ENCODE results near the gene LRRC28. TPM values are rescaled to one million over a fixed set of nuclear protein-coding genes. Genes with fewer than 3 reads are reported as not detected.

LRRC28 gene
- total and polyA plus RNA-seq, 9 of the 15 experiments (the other 6 are each of a cell fraction or from before 2014, with no cell fraction given), result 5.5 to 17.4 (median 7.9) TPM

DNA sequence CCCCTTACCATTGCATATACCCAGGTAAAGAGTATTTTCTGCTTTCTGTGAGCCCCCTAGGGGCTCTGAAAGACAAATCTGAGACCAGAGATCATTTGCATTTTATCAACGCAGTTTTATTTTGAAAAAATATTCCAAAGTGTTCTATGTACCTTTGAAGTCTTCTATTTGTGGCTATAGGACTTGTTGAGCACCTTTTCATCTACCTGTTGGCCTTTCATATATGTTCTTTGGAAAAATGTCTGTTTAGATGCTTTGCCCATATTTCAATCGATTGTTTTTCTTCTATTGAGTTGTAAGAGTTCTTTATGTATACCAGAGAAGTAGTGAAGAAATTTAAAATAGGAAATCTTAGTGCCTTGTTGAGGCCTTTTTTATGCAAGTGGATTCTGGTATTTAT lies 94.0 kb downstream of the LRRC28 start:
- ATAC-seq, result no peak
- no peak for FAIRE-seq

DNA sequence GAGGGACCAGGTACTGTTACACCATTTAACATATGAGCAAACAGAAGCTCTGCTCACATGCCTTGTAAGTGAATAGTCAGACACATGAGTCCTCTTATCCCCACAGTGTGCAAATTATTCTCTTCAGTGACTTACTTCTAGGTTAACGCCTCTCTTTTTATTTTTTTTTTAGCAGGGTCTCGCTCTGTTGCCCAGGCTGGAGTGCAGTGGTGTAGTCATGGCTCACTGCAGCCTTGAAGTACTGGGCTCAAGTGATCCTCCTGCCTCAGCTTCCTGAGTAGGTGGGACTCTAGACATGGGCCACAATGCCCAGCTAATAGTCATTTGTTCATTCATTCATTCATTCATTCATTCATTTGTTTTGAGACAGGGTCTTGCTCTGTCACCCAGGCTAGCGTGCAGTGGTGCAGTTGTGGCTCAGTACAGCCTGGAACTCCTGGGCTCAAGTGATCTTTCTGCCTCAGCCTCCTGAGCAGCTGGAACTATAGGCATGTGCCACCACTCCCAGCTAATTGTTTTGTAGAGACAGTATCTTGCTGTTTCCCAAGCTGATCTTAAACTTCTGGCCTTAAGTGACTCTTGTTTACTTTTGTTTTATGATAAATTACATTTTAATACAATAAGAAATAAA lies 94.7 kb downstream of the LRRC28 start:
- no peaks in the 10 kb centered on the region for H3K79me2 ChIP-seq (ENCODE audit: control insufficient read depth, insufficient read depth, low read length)
- intact Hi-C loops (cut with micrococcal nuclease), result no loop called here

More for the DNA sequence above, 94.0 kb downstream of the LRRC28 start:
- Histone ChIP-seq H3K4me2 (ENCODE audit: insufficient read depth, low read length) (no peak overlapping the region), H3K36me3 (ENCODE audit: control insufficient read depth, insufficient read depth, low read length) (no peaks in the 10 kb centered on the region), H3K9me3 (replicated peaks; ENCODE audit: control insufficient read depth, insufficient read depth, low read depth, low read length) (no peaks in the 10 kb centered on the region), H2AFZ (ENCODE audit: low read depth, low read length) (no peak overlapping the region), H3K4me3 (no peak overlapping the region), H3K27ac (ENCODE audit: extremely low read depth, low read depth, low read length) (no peak overlapping the region), H3K27me3 (ENCODE audit: control insufficient read depth in 2 of 2, insufficient read depth in 2 of 2, low read length in 2 of 2) (no peaks in the 10 kb centered on the region), H3K4me1 (replicated peaks in 1 of 2; ENCODE audit: control insufficient read depth in 2 of 2, insufficient read depth in 2 of 2, low read length in 2 of 2) (no peaks in the 10 kb centered on the region), H3K9ac (ENCODE audit: insufficient read depth in 1 of 2, low read depth in 2 of 2, low read length in 2 of 2) (no peak overlapping the region), H3K79me2 (ENCODE audit: control insufficient read depth, insufficient read depth, low read length) (no peaks in the 10 kb centered on the region), H4K20me1 (replicated peaks; ENCODE audit: control insufficient read depth, insufficient read depth, low read length) (no peaks in the 10 kb centered on the region), H3K9me1 (ENCODE audit: control insufficient read depth, insufficient read depth, low read length) (no peaks in the 10 kb centered on the region)
- no TSS peak for BruUV-seq (replicated peaks)
- TF ChIP-seq MCM5 (IDR thresholded peaks at IDR 0.05; ENCODE audit: low read depth) (no peak), SMARCB1 (IDR thresholded peaks at IDR 0.05; ENCODE audit: insufficient read length, low read depth) (no peak)
- WGBS (ENCODE audit: insufficient coverage, low coverage, missing lambda C conversion rate), result 3% methylated on average over 2 of the region's 2 CpGs
- ChIA-PET CTCF (ENCODE audit: low intra/inter-chr PET ratio) (no interaction called here), POLR2A (no interaction called here)
- no peak for DNase-seq (ENCODE audit: extremely low read depth in 1 of 4, low spot score in 3 of 4)
- intact Hi-C loops (cut with micrococcal nuclease) (no loop called here), in situ Hi-C loops (cut with MboI) (no loop called here)

More for the DNA sequence above, 94.7 kb downstream of the LRRC28 start:
- 29% methylated on average over 3 of the region's 3 CpGs for WGBS (ENCODE audit: insufficient coverage, low coverage, missing lambda C conversion rate)
- in situ Hi-C loops (cut with MboI), result no loop called here
- H3K9me1 ChIP-seq (ENCODE audit: control insufficient read depth, insufficient read depth, low read length), result no peaks in the 10 kb centered on the region
- no peak overlapping the region for H3K9ac ChIP-seq (ENCODE audit: insufficient read depth in 1 of 2, low read depth in 2 of 2, low read length in 2 of 2)
- H3K4me2 ChIP-seq (ENCODE audit: insufficient read depth, low read length), result no peak overlapping the region
- H3K36me3 ChIP-seq (ENCODE audit: control insufficient read depth, insufficient read depth, low read length), result no peaks in the 10 kb centered on the region
- ChIA-PET CTCF (ENCODE audit: low intra/inter-chr PET ratio) (no interaction called here), POLR2A (no interaction called here)
- no peak overlapping the region for H2AFZ ChIP-seq (ENCODE audit: low read depth, low read length)
- no peak overlapping the region for H3K27ac ChIP-seq (ENCODE audit: extremely low read depth, low read depth, low read length)
- no TSS peak for BruUV-seq (replicated peaks)
- TF ChIP-seq NFIC (IDR thresholded peaks at IDR 0.05) (no peak), ZNF24 (IDR thresholded peaks at IDR 0.05) (peak; percentile 63; the same call in 1 of the 2 replicates), ZNF780A (CRISPR knock-in tag; IDR thresholded peaks at IDR 0.05) (no peak)
- DNase-seq (ENCODE audit: extremely low read depth in 1 of 4, low spot score in 3 of 4) (no peak), ATAC-seq (no peak), FAIRE-seq (no peak)
- H3K27me3 ChIP-seq (ENCODE audit: control insufficient read depth in 2 of 2, insufficient read depth in 2 of 2, low read length in 2 of 2), result no peaks in the 10 kb centered on the region
- no peaks in the 10 kb centered on the region for H4K20me1 ChIP-seq (replicated peaks; ENCODE audit: control insufficient read depth, insufficient read depth, low read length)
- H3K4me1 ChIP-seq (replicated peaks in 1 of 2; ENCODE audit: control insufficient read depth in 2 of 2, insufficient read depth in 2 of 2, low read length in 2 of 2), result no peaks in the 10 kb centered on the region
- H3K9me3 ChIP-seq (replicated peaks; ENCODE audit: control insufficient read depth, insufficient read depth, low read depth, low read length), result no peaks in the 10 kb centered on the region
- no peak overlapping the region for H3K4me3 ChIP-seq

Measured in K562 (cell line).